HepG2 (cell line): Measurements from ENCODE around the gene SRSF3. TPM values are rescaled to one million over a fixed set of nuclear protein-coding genes. Genes with fewer than 3 reads are reported as not detected.

ENCODE experiments used
- ATAC-seq: fragments of 200-7000 bp; cut with Tn5 transposase; 3 replicates; pipeline ENCODE4 v1.9.1; 2020; ENCODE audit warnings: mild to moderate bottlenecking, moderate library complexity
- BruUV-seq: library from RNA; stranded (reverse); fragments of 400-500 nt; replicated peaks from 2 replicates; lab custom pipeline; 2021; lab: Mats Ljungman, UMichigan
- CTCF ChIA-PET: fragments of 300-600 bp; formaldehyde crosslinking; extraction: SDS; loops from one replicate; lab custom pipeline; 2021; ENCODE audit warnings: low total read pairs, inconsistent platforms, low intra/inter-chr PET ratio; lab: Yijun Ruan, JAX
- POLR2A ChIA-PET: fragments of 350-600 bp; sonication (Branson Sonifier 250); formaldehyde crosslinking; loops from one replicate; lab custom pipeline; 2020; ENCODE audit warnings: antibody characterized with exemption, inconsistent platforms; lab: Yijun Ruan, JAX
- DNase-seq: peaks from one replicate; pipeline ENCODE4 v3.0.0-alpha.2; 2015; ENCODE audit warnings: low spot score
- FAIRE-seq: peaks from 3 replicates; lab custom pipeline; 2011; peaks lifted over from hg19 to GRCh38; lab: Jason Lieb, UNC
- H2AFZ ChIP-seq: one replicate; pipeline ENCODE4 v1.6.1; 2011; ENCODE audit warnings: low read length, inconsistent platforms
- H3K27ac ChIP-seq: fragments of 300-600 bp; 3 replicates; pipeline ENCODE4 v1.8.0; 2011; ENCODE audit warnings: mixed run types, mild to moderate bottlenecking, mixed read lengths, low read length, inconsistent platforms; ENCODE audit not compliant: insufficient read depth; ENCODE audit errors: extremely low read length
- H3K27me3 ChIP-seq, 2 experiments: fragments of 200-600 bp in 1 of 2; 2 replicates in 1 of 2; 3 replicates in 1 of 2; pipeline versions ENCODE4 v1.6.0 to v1.8.0; 2011; ENCODE audit warnings: low read length in 2 of 2, mild to moderate bottlenecking in 2 of 2, moderate library complexity in 2 of 2, inconsistent platforms in 1 of 2; ENCODE audit not compliant: insufficient read depth in 2 of 2, control insufficient read depth in 1 of 2
- H3K36me3 ChIP-seq, 2 experiments: fragments of 200-600 bp in 1 of 2; replicated peaks in 1 of 2; 2 replicates in 1 of 2; 3 replicates in 1 of 2; pipeline versions ENCODE4 v1.5.1 to v1.8.0; 2011; ENCODE audit warnings: low read length in 2 of 2, inconsistent platforms in 1 of 2; ENCODE audit not compliant: insufficient read depth in 2 of 2, control insufficient read depth in 1 of 2
- H3K4me1 ChIP-seq: 2 replicates; pipeline ENCODE4 v1.5.1; 2012; ENCODE audit warnings: low read length, inconsistent platforms; ENCODE audit not compliant: insufficient read depth
- H3K4me2 ChIP-seq: 2 replicates; pipeline ENCODE4 v1.6.0; 2011; ENCODE audit warnings: low read depth, low read length, inconsistent platforms
- H3K4me3 ChIP-seq, 3 experiments: fragments of 200-600 bp in 1 of 3; sonication (generic), shearing (Covaris generic) in 1 of 3; replicated peaks in 1 of 3; 2 replicates each; pipeline ENCODE4 v1.5.1; 2011 to 2016; ENCODE audit warnings: low read length in 3 of 3, inconsistent platforms in 2 of 3, low read depth in 2 of 3, mild to moderate bottlenecking in 2 of 3, control low read depth in 1 of 3, mixed read lengths in 1 of 3; ENCODE audit not compliant: insufficient read depth in 1 of 3
- H3K79me2 ChIP-seq: one replicate; pipeline ENCODE4 v1.6.1; 2011; ENCODE audit warnings: low read length, inconsistent platforms; ENCODE audit not compliant: insufficient read depth
- H3K9ac ChIP-seq: 2 replicates; pipeline ENCODE4 v1.6.0; 2011; ENCODE audit warnings: mild to moderate bottlenecking, low read depth, low read length, inconsistent platforms; ENCODE audit not compliant: insufficient read depth
- H3K9me3 ChIP-seq: 2 replicates; pipeline ENCODE4 v1.5.1; 2012; ENCODE audit warnings: mild to moderate bottlenecking, low read length
- H4K20me1 ChIP-seq: 2 replicates; pipeline ENCODE4 v1.6.0; 2011; ENCODE audit warnings: inconsistent platforms, mild to moderate bottlenecking, low read length, moderate library complexity; ENCODE audit not compliant: insufficient read depth
- ARID2 ChIP-seq: sonication (generic); formaldehyde crosslinking; IDR thresholded peaks from 2 replicates; pipeline ENCODE4 v1.8.1; 2022; ENCODE audit warnings: mild to moderate bottlenecking, missing genetic modification reagents, borderline replicate concordance
- ATM ChIP-seq: fragments of 450-650 bp; IDR thresholded peaks from 2 replicates; pipeline ENCODE4 v1.7.1; 2017; ENCODE audit warnings: mild to moderate bottlenecking, borderline replicate concordance
- DRAP1 ChIP-seq: IDR thresholded peaks from 2 replicates; pipeline ENCODE4 v1.6.1; 2016; ENCODE audit warnings: missing genetic modification reagents, missing compliant biosample characterization
- KDM5A ChIP-seq: fragments of 200-600 bp; sonication (generic); IDR thresholded peaks from 2 replicates; pipeline ENCODE4 v1.7.0; 2018; ENCODE audit warnings: antibody characterized with exemption, mild to moderate bottlenecking, low read length, borderline replicate concordance
- SMYD3 ChIP-seq: sonication (generic); formaldehyde crosslinking; IDR thresholded peaks from 2 replicates; pipeline ENCODE4 v1.8.1; 2023; ENCODE audit warnings: mild to moderate bottlenecking, missing genetic modification reagents
- STAT6 ChIP-seq: sonication (generic); formaldehyde crosslinking; IDR thresholded peaks from 2 replicates; pipeline ENCODE4 v1.4.0; 2020; ENCODE audit warnings: missing genetic modification reagents, mild to moderate bottlenecking, borderline replicate concordance
- TGIF2 ChIP-seq: IDR thresholded peaks from 2 replicates; pipeline ENCODE4 v1.6.1; 2016; ENCODE audit warnings: control low read depth, missing compliant biosample characterization
- THYN1 ChIP-seq: sonication (generic); formaldehyde crosslinking; IDR thresholded peaks from 2 replicates; pipeline ENCODE4 v1.8.1; 2023; ENCODE audit warnings: low read depth, mild to moderate bottlenecking, moderate library complexity, missing genetic modification reagents, borderline replicate concordance
- ZNF34 ChIP-seq: sonication (generic); formaldehyde crosslinking; IDR thresholded peaks from 2 replicates; pipeline ENCODE4 v1.4.0; 2020; ENCODE audit warnings: mild to moderate bottlenecking, missing genetic modification reagents, borderline replicate concordance
- WGBS: methylation state at CpG from one replicate; pipeline ENCODE4 v1.1.6; 2017; ENCODE audit warnings: low lambda C conversion rate; 5-methylcytosine and 5-hydroxymethylcytosine counted together
- in situ Hi-C: cut with HindIII; loops from 2 replicates; pipeline ENCODE4 v1.10.0; 2017; ENCODE audit warnings: low pct_unique_long_range_greater_than_20kb; ENCODE audit not compliant: extremely low pct_ligation_motif_present
- intact Hi-C: fragments of 100-400 bp; cut with micrococcal nuclease; formaldehyde crosslinking; loops from one replicate; pipeline ENCODE4 v1.10.0; 2022; ENCODE audit not compliant: unreplicated experiment
- polyA plus RNA-seq, 8 experiments: library from polyadenylated mRNA; depleted of rRNA in 3 of 8; stranded (reverse) in 7 of 8; unstranded in 1 of 8; fragments of >200 nt; fragmentation: Illumina TruSeq in 4 of 8; extraction: Trizol in 4 of 8; gene quantifications; 2 replicates each; pipeline versions ENCODE4 v1.2.1 to v1.2.3, GENCODE V29; 2011 to 2016; ENCODE audit warnings: low read depth in 4 of 8, missing spikeins in 1 of 8, mixed read lengths in 1 of 8; ENCODE audit not compliant: insufficient read depth in 1 of 8
- total RNA-seq, 5 experiments: library from RNA; depleted of rRNA; stranded (reverse); fragments of >200 nt; fragmentation: Illumina TruSeq; extraction: Trizol; gene quantifications; 2 replicates each; pipeline ENCODE4 v1.2.3, GENCODE V29; 2016; ENCODE audit warnings: low read depth in 1 of 5
- TF ChIP-seq, protein P1 (sequence below): sonication (generic); formaldehyde crosslinking; conservative IDR thresholded peaks from 2 replicates; pipeline ENCODE4 v1.8.1; 2023; ENCODE audit warnings: missing genetic modification reagents
- TF ChIP-seq, protein P2 (sequence below), 2 experiments: sonication (generic) in 1 of 2; formaldehyde crosslinking in 1 of 2; IDR thresholded peaks; 2 replicates each; pipeline versions ENCODE4 v1.4.0 to v1.6.1; 2018 to 2020; ENCODE audit warnings: missing genetic modification reagents in 2 of 2, borderline replicate concordance in 1 of 2, low read depth in 1 of 2, mild to moderate bottlenecking in 1 of 2, missing biosample characterization in 1 of 2

Gene SRSF3
- total and polyA plus RNA-seq, 2 of the 13 experiments (the other 11 are each of a cell fraction or from before 2014, with no cell fraction given), result 206 to 684 TPM

- Histone ChIP-seq H3K36me3 (peaks cover 0 to 6% of the 10 kb centered on the region in 2 experiments; a peak in 1 of 5 replicates), H2AFZ (peak overlapping the region; percentile 60), H3K79me2 (peaks cover 40% of the 10 kb centered on the region), H3K9ac (peak overlapping the region; percentile 95), H3K27me3 (peaks cover 0 to 1% of the 10 kb centered on the region in 2 experiments; a peak in 3 of 5 replicates), H3K4me3 (peak overlapping the region; percentile 85 to 100 (median 88)), H3K27ac (peak overlapping the region; percentile 71), H3K9me3 (no peaks in the 10 kb centered on the region), H4K20me1 (no peaks in the 10 kb centered on the region), H3K4me2 (peak overlapping the region; percentile 91), H3K4me1 (peaks cover 43% of the 10 kb centered on the region)
- intact Hi-C loops (loop anchor here (5.0 kb wide), 1 partner anchor 104 kb away; the partner anchor contains the start of genes KCTD20 and PXT1), in situ Hi-C loops (no loop called here)
- ChIA-PET CTCF (no interaction called here), POLR2A (interaction anchor here (1.1 to 1.6 kb wide), 3 partner anchors 34 to 105 kb away, joined by 4 to 5 read pairs (median 5); no protein-coding TSS in a partner anchor)
- DNase-seq (no peak), ATAC-seq (peak; percentile 42), FAIRE-seq (no peak)
- TSS peak; percentile 68 for BruUV-seq
- under 1% methylated on average over 15 of the region's 15 CpGs for WGBS
- TF ChIP-seq SMYD3, result 0 out of 2 replicates have a peak, but pooled peaks have one; percentile 2
- TF ChIP-seq THYN1 (CRISPR knock-in tag), result no peak
- peak; percentile 29; the same call in 1 of the 2 replicates for TF ChIP-seq KDM5A
- TF ChIP-seq DRAP1 (CRISPR knock-in tag), result no peak
- 0 out of 2 replicates have a peak, but pooled peaks have one; percentile 10 for TF ChIP-seq STAT6 (CRISPR knock-in tag)
- TF ChIP-seq ATM, result no peak
- 0 out of 2 replicates have a peak, but pooled peaks have one; percentile 12 for TF ChIP-seq TGIF2 (CRISPR knock-in tag)
- TF ChIP-seq, protein P1, sequence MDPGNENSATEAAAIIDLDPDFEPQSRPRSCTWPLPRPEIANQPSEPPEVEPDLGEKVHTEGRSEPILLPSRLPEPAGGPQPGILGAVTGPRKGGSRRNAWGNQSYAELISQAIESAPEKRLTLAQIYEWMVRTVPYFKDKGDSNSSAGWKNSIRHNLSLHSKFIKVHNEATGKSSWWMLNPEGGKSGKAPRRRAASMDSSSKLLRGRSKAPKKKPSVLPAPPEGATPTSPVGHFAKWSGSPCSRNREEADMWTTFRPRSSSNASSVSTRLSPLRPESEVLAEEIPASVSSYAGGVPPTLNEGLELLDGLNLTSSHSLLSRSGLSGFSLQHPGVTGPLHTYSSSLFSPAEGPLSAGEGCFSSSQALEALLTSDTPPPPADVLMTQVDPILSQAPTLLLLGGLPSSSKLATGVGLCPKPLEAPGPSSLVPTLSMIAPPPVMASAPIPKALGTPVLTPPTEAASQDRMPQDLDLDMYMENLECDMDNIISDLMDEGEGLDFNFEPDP (CRISPR knock-in tag), result 0 out of 2 replicates have a peak, but pooled peaks have one; percentile 7
- 0 out of 2 replicates have a peak, but pooled peaks have one; percentile 11 for TF ChIP-seq ZNF34
- 0 out of 2 replicates have a peak, but pooled peaks have one; percentile 6 for TF ChIP-seq ARID2 (CRISPR knock-in tag)
- TF ChIP-seq, protein P2, sequence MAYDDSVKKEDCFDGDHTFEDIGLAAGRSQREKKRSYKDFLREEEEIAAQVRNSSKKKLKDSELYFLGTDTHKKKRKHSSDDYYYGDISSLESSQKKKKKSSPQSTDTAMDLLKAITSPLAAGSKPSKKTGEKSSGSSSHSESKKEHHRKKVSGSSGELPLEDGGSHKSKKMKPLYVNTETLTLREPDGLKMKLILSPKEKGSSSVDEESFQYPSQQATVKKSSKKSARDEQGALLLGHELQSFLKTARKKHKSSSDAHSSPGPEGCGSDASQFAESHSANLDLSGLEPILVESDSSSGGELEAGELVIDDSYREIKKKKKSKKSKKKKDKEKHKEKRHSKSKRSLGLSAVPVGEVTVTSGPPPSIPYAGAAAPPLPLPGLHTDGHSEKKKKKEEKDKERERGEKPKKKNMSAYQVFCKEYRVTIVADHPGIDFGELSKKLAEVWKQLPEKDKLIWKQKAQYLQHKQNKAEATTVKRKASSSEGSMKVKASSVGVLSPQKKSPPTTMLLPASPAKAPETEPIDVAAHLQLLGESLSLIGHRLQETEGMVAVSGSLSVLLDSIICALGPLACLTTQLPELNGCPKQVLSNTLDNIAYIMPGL (CRISPR knock-in tag; IDR thresholded peaks at IDR 0.05; ENCODE audit: borderline replicate concordance in 1 of 2, low read depth in 1 of 2), result 0 out of 4 replicates have a peak, but pooled peaks of 1 of the 2 experiments have one; percentile 26
Observed at GRCh38 chr6:36546308-36546919, 47.7 kb upstream of the SRSF3 start.
